ENCODE results near the gene CACNA1C. TPM values are rescaled to one million over a fixed set of nuclear protein-coding genes. Genes with fewer than 3 reads are reported as not detected.

The CACNA1C gene
- total RNA-seq, 4 donors from 2014 or later, result 44.1 to 104 (median 49.4) TPM

GRCh38 chr12:2317772-2318171 lies 265.0 kb downstream of the CACNA1C start:
- Histone ChIP-seq H3K4me1 (peaks cover 39 to 69% (median 46%) of the 10 kb centered on the region in 4 donors), H3K27ac (replicated peaks in 1 of 4) (no peak overlapping the region), H3K36me3 (no peaks in the 10 kb centered on the region), H3K4me3 (no peak overlapping the region), H3K27me3 (no peaks in the 10 kb centered on the region), H3K9me3 (no peaks in the 10 kb centered on the region)
- TF ChIP-seq, protein P1, sequence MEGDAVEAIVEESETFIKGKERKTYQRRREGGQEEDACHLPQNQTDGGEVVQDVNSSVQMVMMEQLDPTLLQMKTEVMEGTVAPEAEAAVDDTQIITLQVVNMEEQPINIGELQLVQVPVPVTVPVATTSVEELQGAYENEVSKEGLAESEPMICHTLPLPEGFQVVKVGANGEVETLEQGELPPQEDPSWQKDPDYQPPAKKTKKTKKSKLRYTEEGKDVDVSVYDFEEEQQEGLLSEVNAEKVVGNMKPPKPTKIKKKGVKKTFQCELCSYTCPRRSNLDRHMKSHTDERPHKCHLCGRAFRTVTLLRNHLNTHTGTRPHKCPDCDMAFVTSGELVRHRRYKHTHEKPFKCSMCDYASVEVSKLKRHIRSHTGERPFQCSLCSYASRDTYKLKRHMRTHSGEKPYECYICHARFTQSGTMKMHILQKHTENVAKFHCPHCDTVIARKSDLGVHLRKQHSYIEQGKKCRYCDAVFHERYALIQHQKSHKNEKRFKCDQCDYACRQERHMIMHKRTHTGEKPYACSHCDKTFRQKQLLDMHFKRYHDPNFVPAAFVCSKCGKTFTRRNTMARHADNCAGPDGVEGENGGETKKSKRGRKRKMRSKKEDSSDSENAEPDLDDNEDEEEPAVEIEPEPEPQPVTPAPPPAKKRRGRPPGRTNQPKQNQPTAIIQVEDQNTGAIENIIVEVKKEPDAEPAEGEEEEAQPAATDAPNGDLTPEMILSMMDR (IDR thresholded peaks at IDR 0.05), result no peak
- TF ChIP-seq EP300 (IDR thresholded peaks at IDR 0.05) (no peak), POLR2AphosphoS5 (IDR thresholded peaks at IDR 0.05) (no peak), POLR2A (IDR thresholded peaks at IDR 0.05; ENCODE audit: low read depth) (no peak)
- DNase-seq (ENCODE audit: extremely low spot score), result no peak
- intact Hi-C loops (cut with DNase I), result no loop called here
- 70% methylated on average over 11 of the region's 11 CpGs for WGBS

- intact Hi-C loops (cut with DNase I), result no loop called here
- H3K27ac ChIP-seq (replicated peaks in 1 of 4), result peak overlapping the region in 1 of 4 donors; percentile 49
- H3K4me1 ChIP-seq, result peaks cover 44 to 70% (median 51%) of the 10 kb centered on the region in 4 donors
- H3K4me3 ChIP-seq, result no peak overlapping the region
- 80% methylated on average over 8 of the region's 8 CpGs for WGBS
- no peaks in the 10 kb centered on the region for H3K27me3 ChIP-seq
- TF ChIP-seq, protein P1 (IDR thresholded peaks at IDR 0.05), result no peak
- TF ChIP-seq POLR2AphosphoS5 (IDR thresholded peaks at IDR 0.05) (no peak), POLR2A (IDR thresholded peaks at IDR 0.05; ENCODE audit: low read depth) (no peak), EP300 (IDR thresholded peaks at IDR 0.05) (no peak)
- no peaks in the 10 kb centered on the region for H3K36me3 ChIP-seq
- no peaks in the 10 kb centered on the region for H3K9me3 ChIP-seq
- DNase-seq (ENCODE audit: extremely low spot score), result no peak
These were observed 265.5 kb downstream of the CACNA1C start for GRCh38 chr12:2318286-2318685.

GRCh38 chr12:2319136-2319535 lies 266.3 kb downstream of the CACNA1C start:
- Histone ChIP-seq H3K27ac (replicated peaks in 1 of 4) (peak overlapping the region in 2 of 4 donors; percentile 22 to 49), H3K9me3 (no peaks in the 10 kb centered on the region), H3K4me3 (no peak overlapping the region), H3K36me3 (no peaks in the 10 kb centered on the region), H3K4me1 (peaks cover 53 to 78% (median 60%) of the 10 kb centered on the region in 4 donors), H3K27me3 (no peaks in the 10 kb centered on the region)
- WGBS, result over 99% methylated on average over 12 of the region's 14 CpGs
- TF ChIP-seq POLR2A (IDR thresholded peaks at IDR 0.05; ENCODE audit: low read depth) (no peak), POLR2AphosphoS5 (IDR thresholded peaks at IDR 0.05) (no peak), EP300 (IDR thresholded peaks at IDR 0.05) (no peak)
- TF ChIP-seq, protein P1 (IDR thresholded peaks at IDR 0.05), result no peak
- intact Hi-C loops (cut with DNase I), result no loop called here
- no peak for DNase-seq (ENCODE audit: extremely low spot score)

- Histone ChIP-seq H3K27me3 (no peaks in the 10 kb centered on the region), H3K4me3 (no peak overlapping the region), H3K9me3 (no peaks in the 10 kb centered on the region), H3K36me3 (no peaks in the 10 kb centered on the region), H3K4me1 (peaks cover 58 to 82% (median 66%) of the 10 kb centered on the region in 4 donors), H3K27ac (replicated peaks in 1 of 4) (peak overlapping the region in 2 of 4 donors; percentile 22 to 49)
- 41% methylated on average over 6 of the region's 6 CpGs for WGBS
- TF ChIP-seq POLR2A (IDR thresholded peaks at IDR 0.05; ENCODE audit: low read depth), result no peak
- TF ChIP-seq, protein P1 (IDR thresholded peaks at IDR 0.05), result no peak
- no peak for TF ChIP-seq EP300 (IDR thresholded peaks at IDR 0.05)
- TF ChIP-seq POLR2AphosphoS5 (IDR thresholded peaks at IDR 0.05), result no peak
- intact Hi-C loops (cut with DNase I), result no loop called here
- no peak for DNase-seq (ENCODE audit: extremely low spot score)
These were observed 267.1 kb downstream of the CACNA1C start for GRCh38 chr12:2319737-2320506.
